SK-N-DZ (cell line): ENCODE data around the gene NT5C1A.

ENCODE experiments used
- DNase-seq: peaks from one replicate; pipeline ENCODE4 v3.0.0-alpha.2; 2015; ENCODE audit warnings: low spot score

NT5C1A gene

DNA sequence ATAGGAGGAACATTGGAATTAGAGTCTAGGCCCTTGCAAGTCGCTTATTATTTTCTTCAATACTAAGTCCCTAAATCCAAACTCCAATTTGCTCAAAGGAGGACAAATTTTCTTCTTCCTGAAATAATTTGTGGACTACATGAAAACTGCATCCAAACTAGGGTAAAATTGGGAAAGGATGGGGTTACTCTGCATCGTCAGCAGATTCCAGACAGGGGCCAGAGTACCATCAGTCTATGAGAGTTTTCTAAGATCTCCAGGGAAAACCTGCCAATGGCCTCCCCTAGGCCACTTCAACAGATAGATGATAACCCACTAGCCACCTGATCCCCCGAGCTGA, 33.0 kb downstream of the NT5C1A start:
- DNase-seq = no peak

GRCh38 chr1:39637361-39637760, 34.5 kb downstream of the NT5C1A start:
- no peak for DNase-seq

DNA sequence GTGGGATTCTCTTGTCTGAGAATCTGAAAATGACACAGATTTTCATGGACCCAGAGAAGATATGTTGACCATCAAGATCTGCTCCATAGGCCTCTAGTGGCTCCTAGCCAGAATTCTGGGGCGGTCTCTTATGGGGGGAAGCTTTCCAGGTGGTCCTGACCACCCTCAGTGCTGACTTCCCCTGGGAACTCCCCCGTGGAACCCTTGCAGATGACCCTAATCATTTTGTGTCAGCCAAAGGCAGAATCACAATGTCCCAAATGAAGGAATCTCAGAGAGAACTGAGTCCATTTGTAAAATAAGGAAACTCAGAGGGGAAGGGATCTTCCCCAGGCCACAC, 36.1 kb downstream of the NT5C1A start:
- DNase-seq = no peak

GRCh38 chr1:39635205-39635870, 36.6 kb downstream of the NT5C1A start:
- DNase-seq = no peak

DNA sequence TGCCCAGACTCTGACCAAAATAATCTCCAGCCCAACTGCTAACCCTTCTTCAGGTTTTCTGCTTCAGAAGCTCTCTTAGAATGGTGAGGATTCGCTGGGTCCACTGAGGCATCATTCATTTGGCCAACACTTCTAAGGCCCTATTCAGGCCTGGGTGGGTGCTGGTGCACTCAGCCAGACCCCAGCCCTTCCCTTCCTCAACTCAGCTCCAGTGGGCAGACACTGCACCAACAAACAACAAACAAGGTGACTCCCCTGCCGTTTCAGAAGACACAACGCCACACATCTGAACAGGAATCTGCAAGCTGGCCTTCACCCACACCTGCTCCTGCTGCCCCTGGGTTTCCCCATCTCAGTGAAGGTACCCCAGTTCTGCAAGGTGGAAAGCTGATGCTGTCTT, 38.5 kb downstream of the NT5C1A start:
- no peak for DNase-seq

- no peak for DNase-seq
Observed at GRCh38 chr1:39632682-39633417, 39.1 kb downstream of the NT5C1A start.

- no peak for DNase-seq
Observed at GRCh38 chr1:39632323-39632681, 39.6 kb downstream of the NT5C1A start.

GRCh38 chr1:39631361-39632322, 40.3 kb downstream of the NT5C1A start:
- DNase-seq = no peak

DNA sequence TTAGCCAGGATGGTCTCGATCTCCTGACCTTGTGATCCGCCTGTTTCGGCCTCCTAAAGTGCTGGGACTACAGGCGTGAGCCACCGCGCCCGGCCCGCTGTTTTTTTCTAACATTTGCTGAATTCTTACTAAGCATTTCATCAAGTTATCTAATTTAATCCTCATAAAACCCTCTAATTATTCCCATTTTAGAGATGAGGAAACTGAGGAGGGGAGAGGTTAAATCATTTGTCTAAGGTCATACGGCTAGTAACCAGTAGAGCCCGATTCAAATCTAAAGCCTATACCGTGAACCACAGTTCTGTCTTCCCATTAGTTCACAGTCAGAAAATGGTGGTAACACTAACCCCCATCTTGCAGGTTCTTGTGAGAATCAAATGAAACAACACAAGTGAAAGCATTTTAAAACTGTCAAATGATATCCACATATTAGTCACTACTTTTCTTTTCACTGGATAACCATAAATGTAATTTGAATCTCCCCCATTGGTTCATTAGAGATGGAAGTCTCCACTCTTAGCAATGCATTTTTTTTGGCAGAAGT, 43.0 kb downstream of the NT5C1A start:
- DNase-seq = no peak

- no peak for DNase-seq
Observed at GRCh38 chr1:39626646-39627045, 45.3 kb downstream of the NT5C1A start.

DNA sequence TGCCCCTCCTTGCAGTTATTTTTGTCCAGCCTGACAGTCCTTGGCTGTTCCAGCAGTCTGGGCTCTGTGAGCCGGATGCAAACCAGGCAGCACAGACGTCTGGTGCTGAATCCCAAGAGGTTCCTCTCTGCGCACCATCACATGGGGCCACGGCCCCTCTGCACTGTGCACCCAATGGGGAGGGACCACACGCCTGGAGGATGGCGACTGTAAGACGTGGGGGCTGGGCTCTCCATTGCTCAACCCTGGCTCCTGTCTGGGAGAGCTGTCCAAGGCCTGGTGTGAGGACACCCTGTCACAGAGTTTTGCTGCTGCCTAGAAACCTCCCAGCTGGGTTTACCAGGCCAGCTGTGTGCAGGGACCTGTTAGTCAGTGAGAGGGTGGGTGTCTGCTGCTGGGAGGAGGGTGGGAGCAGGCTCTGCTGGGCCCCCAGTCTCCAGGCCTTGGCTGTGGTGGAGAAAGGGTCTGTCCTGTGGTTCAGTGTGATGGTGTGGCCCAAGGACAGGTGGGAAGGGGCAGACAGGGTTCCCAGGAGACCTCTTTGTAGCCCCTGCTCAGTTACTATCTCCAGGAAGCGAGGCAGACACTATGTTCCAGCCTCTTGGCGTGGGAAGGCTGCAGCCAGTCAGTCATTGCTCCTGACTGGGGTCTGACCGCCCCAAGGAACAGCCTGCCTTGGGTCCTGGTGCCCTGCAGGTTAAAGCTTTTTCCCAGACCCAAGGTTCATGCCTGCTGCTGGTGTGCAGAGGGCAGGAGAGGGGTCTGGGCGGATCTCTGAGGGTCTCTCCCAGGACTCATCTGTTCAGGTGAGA, 46.2 kb downstream of the NT5C1A start:
- peak; percentile 92 for DNase-seq

DNA sequence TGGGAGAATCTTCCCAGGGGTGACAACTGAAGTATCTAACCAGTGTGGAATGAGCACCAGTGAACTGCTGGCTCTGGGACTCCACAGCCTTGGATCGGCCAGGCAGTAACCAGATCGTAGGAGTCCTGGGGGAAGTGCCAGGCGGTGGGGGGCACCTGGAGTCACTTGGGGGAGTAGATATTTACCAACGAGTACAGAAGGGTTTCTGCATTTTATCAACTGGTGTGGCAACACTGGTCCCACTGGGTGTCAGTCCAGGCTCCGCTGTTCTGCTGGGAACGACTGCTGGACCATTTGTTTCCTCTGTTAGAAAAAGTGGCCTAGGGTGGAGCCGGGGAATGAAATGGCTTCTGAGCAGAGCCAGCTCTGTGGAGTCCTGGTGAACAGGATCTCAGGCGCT, 46.9 kb downstream of the NT5C1A start:
- no peak for DNase-seq

DNA sequence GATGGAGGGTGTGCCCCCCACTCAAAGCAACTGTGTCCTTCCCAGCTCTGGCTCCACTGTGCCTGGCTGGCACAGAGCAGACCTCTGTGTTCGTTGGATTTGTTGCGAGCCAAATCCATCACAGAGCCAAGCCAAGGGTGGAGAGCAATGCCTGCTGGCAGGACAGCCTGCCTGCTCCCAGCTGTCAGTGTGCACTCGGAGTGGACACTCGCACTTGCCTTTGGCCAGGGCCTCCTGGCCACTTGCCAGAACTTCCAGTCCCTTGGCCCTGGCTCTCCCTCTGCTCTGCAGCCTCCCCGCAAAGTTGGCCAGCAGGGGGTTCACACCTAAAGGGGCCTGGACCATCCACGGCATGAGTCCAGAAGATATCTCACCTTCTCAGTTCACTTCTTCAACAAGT, 48.9 kb downstream of the NT5C1A start:
- no peak for DNase-seq

GRCh38 chr1:39622427-39622826, 49.5 kb downstream of the NT5C1A start:
- DNase-seq = no peak

GRCh38 chr1:39620659-39621165, 51.2 kb downstream of the NT5C1A start:
- no peak for DNase-seq

GRCh38 chr1:39617488-39618049, 54.3 kb downstream of the NT5C1A start:
- no peak for DNase-seq

DNA sequence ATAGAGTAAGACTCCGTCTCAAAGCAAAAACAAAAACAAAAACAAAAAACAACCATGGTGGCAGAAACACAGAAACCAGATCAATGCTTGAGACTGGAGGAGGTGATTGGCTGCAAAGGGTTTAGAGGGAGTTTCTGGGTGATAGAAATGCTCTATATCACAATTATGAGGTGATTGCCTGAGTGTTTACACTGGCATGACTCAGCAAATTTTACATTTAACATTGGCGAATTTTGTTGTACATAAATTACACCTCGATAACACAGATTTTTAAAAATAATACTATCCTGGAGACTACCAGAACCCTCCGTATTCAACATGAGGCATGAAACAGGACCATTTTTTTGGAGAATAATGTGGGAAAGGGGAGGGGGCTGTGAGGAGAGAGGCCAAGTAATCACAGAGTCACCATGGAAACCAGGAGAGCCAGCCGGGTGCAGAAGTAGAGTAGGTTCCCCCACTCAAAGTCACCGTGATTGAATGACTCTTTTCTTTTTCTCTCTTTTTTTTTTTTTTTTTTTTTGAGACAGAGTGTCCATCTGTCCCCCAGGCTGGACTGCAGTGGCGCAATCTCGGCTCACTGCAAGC, 56.7 kb downstream of the NT5C1A start:
- DNase-seq = no peak

- DNase-seq = no peak
Observed at GRCh38 chr1:39614488-39614887, 57.4 kb downstream of the NT5C1A start.

GRCh38 chr1:39613250-39613649, 58.7 kb downstream of the NT5C1A start:
- no peak for DNase-seq

GRCh38 chr1:39609618-39610331, 62.1 kb downstream of the NT5C1A start:
- peak; percentile 44 for DNase-seq
